ENCODE measurements around the gene IL11.

DNA sequence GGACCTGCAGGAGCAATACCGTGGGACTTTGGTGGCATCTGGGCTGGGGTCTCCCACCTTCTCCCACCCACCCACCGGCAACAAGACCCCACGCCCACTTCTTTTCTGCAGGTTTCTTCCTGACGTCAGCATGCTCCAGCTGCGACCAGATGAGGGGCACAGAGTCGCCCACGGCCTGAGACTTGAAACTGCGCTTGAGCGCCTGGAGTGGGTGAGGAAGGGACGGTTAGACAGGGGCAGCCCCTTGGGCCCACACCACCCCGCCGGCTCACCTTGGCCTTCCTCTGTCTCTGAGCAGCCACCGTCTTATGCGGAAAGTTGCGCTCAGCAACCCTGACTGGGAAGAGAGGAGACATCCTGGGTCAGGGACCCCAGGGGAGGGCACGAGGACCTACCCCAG lies 9.4 kb downstream of the IL11 start:
- TF ChIP-seq, protein P1, sequence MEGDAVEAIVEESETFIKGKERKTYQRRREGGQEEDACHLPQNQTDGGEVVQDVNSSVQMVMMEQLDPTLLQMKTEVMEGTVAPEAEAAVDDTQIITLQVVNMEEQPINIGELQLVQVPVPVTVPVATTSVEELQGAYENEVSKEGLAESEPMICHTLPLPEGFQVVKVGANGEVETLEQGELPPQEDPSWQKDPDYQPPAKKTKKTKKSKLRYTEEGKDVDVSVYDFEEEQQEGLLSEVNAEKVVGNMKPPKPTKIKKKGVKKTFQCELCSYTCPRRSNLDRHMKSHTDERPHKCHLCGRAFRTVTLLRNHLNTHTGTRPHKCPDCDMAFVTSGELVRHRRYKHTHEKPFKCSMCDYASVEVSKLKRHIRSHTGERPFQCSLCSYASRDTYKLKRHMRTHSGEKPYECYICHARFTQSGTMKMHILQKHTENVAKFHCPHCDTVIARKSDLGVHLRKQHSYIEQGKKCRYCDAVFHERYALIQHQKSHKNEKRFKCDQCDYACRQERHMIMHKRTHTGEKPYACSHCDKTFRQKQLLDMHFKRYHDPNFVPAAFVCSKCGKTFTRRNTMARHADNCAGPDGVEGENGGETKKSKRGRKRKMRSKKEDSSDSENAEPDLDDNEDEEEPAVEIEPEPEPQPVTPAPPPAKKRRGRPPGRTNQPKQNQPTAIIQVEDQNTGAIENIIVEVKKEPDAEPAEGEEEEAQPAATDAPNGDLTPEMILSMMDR (IDR thresholded peaks at IDR 0.05) = no peak
- no peak for TF ChIP-seq POLR2A (IDR thresholded peaks at IDR 0.05)

Data from tibial nerve (tissue), 3 donors.